HG03442 (cell line): ENCODE data around the gene FTCD.
"Not testable (repeated sequence)": the region's sequence is repeated elsewhere in the genome, so short reads cannot be mapped to it uniquely, and the experiment has no call there.

Source experiments
- ATAC-seq: cut with Tn5 transposase; IDR thresholded peaks from one replicate; pipeline ENCODE4 v1.9.1; 2021; ENCODE audit warnings: mild to moderate bottlenecking, moderate library complexity; ENCODE audit not compliant: unreplicated experiment

The FTCD gene, protein sequence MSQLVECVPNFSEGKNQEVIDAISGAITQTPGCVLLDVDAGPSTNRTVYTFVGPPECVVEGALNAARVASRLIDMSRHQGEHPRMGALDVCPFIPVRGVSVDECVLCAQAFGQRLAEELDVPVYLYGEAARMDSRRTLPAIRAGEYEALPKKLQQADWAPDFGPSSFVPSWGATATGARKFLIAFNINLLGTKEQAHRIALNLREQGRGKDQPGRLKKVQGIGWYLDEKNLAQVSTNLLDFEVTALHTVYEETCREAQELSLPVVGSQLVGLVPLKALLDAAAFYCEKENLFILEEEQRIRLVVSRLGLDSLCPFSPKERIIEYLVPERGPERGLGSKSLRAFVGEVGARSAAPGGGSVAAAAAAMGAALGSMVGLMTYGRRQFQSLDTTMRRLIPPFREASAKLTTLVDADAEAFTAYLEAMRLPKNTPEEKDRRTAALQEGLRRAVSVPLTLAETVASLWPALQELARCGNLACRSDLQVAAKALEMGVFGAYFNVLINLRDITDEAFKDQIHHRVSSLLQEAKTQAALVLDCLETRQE

DNA sequence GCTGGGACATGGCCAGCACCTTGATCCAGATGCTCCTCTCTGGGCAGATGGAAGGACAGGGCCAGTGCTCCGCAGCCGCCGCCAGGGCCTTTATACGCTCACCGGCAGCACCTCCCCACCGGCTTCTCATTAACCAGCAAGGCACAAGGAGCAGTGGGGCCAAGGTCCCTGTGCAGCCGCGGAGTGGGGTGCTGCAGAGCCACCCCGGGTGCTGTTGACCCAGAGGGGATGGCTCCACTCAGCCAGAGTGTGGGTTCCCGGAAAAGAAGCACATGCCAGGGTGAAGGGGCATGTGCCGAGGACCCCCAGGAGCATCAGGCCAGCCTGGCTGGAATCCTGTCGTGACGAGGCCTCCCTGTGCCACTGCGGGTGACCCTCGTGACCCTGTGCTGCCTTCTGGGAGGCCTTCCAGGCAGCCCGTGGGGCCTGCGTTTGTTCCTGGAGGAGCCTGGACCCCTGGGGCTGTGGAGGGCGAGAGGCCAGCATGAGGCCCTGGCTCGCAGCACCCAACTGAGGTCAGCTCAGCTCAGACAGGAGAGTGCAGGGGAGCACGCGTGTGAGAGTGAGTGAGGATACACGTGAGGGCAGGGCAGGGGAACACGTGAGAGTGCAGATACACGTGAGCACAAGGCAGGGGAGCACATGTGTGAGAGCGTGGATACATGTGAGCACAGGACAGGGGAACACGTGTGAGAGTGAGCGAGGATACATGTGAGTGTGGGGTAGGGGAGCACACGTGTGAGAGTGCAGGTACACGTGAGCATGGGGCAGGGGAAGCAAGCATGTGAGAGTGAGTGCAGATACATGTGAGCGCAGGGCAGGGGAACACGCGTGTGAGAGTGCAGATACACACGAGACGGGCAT is at the start of gene FTCD:
Gene FTCD, minus strand, starts transcription at position 66 of the 864 bp plus-strand sequence. Its CDS starts 56 bp downstream, at position 10.
- ATAC-seq = no peak

DNA sequence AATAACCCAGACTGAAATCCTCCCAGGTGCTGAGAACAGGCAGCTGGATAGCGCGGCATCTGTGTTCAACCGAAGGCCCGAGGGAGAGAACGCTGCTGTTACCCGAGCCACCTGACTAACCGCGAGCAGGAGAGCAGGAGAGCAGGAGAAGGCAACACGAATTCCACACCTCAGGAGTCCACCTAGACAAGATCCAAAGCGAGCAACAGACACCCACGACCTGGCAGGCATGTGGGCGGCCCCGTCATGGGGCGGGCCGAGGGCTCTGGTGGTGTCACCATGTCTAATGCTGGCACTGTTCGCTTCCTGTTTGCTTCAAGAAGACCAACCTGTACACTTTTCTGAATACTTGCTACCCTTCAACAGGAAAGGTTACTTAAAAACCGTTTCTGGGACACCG is 49.8 kb upstream of the FTCD start:
- ATAC-seq = no peak

DNA sequence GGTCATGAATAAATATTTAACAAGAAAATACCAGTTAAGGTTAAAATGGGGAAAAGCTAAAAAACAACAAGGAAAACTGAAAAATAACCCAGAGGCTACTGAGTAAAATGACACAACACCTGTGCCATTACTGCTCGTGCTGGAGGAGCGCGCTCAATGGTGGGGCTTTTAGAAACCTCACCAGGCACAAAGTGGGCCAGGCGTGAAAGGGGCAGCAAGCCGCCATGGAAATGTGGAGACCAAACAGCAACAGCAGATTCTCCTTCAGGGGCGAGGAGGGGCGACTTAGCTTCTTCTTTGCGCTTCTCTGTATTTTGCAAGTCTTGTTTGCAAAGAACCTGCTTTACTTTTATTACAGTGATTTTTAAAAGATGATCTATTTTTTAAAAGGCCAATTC is 47.8 kb upstream of the FTCD start:
- ATAC-seq = no peak

DNA sequence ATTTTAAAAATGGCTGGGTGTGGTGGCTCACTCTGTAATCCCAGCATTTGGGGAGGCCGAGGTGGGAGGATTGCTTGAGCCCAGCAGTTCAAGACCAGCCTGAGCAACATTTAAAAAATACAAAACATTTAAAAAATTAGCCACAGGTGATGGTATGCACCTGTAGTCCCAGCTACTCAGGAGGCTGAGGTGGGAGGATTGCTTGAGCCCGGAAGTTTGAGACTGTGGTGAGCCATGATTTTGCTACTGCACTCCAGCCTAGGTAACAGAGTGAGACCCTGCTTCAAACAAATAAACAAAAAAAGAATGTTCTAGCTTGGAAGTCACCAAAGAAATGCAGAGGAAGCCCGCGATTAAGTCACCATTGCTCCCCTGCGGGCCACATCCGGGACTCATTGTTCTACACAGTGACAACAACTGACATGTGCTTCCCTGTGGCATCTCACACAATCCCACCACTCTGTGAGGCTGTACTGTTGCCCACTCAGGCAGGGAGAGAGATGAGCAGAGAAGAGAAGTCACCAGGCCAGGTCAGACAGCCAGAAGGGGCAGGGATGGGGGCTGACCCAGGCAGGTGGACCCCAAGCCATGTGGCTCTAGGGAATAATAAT is 47.3 kb upstream of the FTCD start:
- no peak for ATAC-seq

DNA sequence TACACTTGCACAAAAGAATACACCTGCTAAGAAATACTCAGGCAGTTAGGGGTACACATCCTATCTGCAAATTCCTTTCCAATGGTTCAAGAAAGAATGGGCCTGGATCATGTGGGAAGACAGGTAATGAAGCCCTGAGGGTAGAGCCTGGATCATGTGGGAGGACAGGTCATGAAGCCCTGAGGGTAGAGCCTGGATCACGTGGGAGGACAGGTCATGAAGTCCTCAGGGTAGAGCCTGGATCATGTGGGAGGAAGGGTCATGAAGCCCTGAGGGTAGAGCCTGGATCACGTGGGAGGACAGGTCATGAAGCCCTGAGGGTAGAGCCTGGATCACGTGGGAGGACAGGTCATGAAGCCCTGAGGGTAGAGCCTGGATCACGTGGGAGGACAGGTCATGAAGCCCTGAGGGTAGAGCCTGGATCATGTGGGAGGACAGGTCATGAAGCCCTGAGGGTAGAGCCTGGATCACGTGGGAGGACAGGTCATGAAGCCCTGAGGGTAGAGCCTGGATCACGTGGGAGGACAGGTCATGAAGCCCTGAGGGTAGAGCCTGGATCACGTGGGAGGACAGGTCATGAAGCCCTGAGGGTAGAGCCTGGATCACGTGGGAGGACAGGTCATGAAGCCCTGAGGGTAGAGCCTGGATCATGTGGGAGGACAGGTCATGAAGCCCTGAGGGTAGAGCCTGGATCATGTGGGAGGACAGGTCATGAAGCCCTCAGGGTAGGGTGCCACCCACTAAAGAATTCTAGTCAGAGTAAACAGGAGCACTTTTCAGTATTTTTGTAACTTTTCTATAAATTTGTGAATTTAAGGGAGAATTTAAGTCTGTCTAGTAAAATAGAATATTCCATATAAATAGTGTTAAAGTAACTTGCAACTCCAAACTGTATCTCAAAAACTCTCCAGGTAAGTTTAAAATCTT is 45.8 kb upstream of the FTCD start:
- not testable (repeated sequence) for ATAC-seq

DNA sequence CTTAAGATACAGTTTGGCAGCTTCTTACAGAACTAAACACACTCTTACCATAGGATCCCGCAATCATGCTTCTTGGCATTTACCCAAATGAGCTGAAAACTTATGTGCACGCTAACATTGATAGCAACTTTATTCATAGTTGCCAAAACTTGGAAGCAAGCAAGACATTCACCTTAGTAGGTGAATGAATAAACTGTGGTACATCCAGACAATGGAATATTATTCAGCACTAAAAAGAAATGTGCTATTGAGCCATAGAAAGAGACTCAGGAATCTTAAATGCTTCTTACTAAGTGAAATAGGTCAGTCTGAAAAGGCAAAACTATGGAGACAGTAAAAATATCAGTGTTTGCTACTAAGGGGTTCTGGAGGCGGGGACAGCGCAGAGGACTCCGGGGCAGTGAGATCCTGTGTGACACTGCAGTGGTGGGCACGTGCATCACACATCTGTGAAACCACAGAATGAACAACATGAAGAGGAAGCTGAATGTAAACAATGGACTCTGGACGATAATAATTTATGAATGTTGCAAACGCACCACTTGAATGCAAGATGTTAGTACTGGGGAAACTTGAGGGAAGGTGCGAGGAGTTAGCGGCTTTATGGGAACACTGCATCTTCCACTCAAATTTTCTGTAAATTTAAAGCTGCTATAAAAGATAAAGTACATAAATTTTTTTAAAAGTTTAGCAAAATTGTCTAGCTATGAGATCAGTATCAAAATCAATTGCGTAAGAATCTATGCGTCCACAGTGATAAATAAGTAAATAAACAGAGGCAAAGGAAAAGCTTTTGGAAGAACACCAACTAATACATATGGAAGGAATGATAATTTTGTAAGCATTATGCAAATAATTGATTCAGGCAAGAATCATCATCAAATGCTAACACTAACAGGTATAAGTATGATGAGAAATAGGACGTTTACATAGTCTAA is 44.3 kb upstream of the FTCD start:
- ATAC-seq = no peak

DNA sequence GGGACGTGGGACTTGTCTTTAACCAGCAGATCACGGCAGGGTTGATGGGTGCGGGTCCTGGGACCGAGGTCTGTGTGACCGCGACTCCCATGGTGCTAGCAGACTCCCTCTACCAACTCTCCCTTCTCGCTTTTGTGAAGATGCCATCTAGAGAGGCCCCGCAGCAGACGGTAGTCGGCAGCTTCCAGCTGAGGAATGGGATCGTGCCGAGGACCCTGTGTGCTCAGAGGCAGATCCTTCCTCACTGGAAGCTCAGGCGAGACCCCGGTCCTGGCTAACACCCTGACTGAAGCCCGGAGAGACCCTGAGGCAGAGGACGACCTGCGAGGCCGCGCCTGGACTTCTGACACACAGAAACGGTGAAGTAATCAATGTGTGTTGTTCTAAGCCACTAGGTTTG is 41.4 kb upstream of the FTCD start:
- no peak for ATAC-seq

DNA sequence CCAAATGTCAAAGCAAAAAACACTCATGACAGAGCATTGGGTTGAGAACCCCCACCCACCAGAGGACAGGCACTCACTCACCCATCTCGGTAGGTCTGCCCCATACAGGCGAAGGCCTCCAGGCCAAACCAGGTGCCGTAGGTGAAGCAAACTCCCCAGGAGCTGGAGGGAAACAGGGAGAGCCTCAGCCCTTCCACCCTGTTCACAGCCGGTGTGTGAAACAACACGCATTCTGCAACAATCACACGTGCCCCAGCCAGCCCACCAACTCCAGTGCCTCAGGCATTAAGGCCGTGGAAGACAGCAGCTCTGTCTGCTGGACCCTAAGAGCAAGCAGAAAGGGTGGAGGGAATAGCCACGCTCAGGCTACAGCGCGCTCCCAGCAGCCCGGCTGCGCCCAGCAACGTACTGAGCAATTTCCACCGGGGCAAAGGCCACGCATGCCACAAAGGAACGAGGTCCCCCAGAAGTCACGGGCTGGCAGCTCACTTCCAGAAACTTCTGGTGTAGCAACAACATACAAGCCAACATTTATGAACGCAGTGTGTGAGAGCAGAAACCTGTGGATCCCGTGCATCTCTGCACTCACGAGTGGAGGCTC is 40.3 kb upstream of the FTCD start:
- ATAC-seq = no peak

DNA sequence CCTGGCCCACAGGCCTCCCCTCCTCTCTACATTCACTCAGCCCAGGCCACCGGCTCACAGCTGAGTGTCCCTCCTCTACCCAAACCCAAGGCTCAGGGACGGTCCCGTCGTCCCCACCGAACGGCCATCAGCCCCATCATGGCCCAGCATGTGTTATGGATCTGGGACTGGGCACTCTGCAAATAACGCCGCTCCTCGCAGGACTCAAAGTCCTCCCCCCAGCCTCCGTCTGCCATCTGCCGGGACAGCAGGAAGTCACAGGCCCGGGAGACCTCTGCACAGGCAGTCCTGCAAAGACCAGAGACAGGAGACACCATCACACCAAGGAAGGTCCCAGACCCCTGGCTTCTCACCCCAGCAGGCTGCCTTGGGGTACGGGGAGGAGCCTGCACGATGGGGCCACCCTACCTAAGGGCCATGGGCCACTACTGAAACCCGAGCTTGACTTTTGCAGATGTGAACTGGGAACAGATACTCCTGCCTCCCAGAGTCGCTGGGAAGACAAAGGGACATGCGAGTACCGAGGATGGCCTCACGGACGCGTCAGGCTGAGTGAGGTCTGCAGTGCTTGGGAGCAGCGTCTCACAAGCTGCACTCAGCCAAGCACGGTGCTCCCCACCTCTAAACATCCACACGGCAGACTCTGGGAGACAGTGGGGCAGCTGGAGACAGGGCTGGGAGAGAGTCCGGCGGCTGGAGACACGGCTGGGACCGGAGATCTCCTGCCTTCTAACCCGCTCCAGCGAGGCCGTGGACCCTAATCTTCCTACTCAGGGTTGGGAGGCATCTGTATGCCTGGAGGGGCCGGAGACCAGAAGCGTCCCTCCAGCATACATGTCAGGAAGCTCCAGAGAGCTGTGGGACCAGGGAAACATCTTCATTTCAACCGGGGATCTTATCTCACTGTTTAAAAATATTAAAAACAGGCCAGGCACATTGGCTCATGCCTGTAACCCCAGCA is 39.3 kb upstream of the FTCD start:
- no peak for ATAC-seq

DNA sequence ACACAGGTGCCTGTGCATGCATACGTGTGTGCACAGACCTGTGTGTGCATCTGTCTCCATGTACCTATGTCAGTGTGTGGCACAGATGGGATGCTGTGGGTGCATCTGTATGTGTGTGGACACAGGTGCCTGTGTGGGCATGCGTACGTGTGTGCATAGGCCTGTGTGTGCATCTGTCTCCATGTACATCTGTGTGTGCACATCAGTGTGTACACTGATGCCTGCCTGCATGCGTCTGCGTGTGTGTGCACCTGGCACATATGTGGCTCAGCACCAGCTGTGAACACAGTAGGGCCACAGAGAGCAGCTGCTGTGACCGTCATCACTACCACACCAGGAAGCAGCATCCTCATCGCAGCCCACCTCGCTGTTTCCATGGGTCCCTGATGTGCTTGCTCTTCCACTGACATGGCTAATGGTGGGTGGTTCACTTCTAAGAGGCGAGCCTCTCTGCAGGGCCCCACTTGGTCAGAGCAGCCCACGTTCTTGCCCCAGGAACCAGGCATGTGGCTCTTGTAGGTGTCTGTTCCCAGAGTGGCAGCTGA is 38.5 kb upstream of the FTCD start:
- no peak for ATAC-seq

DNA sequence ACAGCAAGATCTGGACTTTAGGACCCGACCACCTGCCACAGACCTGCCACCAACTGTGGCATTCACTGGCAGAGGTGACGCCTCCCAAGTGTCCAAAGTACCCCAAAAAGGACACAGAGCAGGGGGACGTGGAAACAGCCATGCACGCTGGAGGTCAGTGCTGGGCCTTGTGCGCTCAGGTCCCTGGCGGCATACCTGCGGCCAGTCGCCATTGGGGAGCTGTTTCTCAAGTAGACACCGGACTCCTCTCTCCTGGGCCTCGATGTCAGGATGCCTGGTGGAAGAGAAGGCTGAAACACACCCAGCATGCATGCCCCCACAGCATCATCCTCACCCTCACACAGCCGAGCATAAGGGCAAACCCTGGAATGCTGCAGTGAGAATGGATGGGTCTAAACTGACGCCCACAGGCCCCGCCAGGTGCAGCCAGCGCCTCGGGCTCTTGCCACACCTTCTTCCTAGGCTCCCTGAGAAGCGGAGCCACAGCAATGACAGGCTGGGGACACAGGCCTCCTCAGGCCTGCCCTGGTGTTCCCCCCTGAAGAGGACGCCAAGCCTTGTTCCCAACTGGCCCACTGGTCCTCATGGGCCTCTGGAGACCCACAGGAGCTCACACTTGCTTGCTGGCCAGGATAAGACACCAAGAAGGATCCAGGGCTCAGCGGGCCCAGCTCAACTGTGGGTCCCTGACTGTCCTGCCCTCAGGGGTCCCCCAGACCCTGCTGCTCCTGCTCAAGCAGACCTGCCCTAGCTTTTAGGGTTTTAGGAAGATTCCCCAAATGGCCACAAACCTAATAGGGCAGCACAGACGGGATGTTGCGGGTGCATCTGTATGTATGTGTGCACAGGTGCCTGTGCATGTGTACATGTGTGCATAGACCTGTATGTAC is 36.6 kb upstream of the FTCD start:
- no peak for ATAC-seq

DNA sequence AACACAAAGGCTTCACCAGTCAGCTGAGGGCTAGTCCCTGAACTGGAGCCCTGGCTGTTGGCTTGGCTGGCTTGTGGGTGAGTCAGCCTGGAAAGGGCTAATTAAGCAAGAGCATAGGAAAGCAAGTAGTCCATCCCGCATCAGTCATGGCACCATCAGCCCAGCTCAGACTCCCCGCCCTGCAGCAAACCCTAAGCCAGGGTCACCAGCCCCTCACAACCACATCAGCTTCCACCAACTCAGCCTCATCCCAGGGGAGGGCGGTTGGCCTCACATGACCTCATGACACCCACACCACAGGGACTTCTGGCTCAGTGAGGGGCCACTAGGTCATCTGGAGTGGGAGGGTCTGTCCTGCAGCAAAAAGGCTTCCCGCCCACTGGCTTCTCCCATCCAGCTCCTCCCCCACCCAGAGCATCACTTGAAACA is 35.9 kb upstream of the FTCD start:
- ATAC-seq = no peak

DNA sequence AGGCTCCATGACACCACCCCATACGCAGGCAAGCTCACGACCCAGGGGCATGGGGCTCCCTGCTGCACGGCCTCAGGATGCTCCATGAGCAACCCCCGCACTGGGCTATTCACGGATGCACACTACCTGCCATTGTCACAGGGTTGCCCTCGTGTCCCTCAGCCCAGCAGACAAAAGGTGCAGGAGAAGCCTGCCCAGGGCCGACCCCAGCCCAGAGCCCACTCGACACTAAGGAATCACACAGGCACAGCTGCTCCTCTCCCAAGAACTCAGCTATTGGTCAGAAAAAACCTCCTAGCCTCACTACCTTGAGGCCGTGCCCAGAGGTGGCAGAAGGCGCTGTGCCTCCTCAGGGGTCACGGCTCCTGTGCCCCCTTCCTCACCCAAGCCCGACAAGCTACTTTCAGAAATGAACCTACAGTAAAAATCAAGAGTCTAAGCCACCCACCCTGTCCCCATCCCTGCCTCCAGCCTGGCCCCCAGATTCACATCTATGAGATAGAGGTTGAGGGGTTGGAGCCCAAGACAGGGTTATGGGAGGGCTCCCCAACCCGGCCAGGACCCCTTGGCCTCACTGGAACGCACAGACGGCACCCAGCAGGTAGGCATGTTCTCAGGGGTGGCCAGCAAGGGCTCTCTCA is 35.2 kb upstream of the FTCD start:
- no peak for ATAC-seq

DNA sequence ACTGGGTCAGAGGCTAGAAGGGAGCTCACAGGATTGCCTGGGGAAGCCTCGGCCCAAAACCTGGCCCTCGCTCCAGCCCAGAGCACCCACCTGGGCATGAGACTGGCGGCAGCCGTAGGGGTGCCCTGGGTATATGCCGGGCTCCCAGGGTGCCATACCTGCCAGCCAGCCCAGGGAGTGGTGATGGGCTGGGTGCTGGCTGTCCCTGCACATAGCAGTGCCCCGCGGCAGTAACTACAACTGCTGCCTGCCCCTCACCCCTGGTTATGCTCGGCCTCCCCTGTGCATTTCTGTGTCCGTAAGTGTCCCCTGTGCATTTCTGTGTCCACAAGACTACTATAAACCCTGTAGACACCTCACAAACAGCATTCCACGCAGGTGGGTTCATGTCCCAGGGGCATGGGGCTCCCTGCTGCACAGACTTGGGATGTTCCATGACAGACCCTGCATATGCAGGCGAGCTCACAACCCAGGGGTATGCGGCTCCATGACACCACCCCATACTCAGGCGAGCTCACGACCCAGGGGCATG is 34.6 kb upstream of the FTCD start:
- ATAC-seq = no peak

DNA sequence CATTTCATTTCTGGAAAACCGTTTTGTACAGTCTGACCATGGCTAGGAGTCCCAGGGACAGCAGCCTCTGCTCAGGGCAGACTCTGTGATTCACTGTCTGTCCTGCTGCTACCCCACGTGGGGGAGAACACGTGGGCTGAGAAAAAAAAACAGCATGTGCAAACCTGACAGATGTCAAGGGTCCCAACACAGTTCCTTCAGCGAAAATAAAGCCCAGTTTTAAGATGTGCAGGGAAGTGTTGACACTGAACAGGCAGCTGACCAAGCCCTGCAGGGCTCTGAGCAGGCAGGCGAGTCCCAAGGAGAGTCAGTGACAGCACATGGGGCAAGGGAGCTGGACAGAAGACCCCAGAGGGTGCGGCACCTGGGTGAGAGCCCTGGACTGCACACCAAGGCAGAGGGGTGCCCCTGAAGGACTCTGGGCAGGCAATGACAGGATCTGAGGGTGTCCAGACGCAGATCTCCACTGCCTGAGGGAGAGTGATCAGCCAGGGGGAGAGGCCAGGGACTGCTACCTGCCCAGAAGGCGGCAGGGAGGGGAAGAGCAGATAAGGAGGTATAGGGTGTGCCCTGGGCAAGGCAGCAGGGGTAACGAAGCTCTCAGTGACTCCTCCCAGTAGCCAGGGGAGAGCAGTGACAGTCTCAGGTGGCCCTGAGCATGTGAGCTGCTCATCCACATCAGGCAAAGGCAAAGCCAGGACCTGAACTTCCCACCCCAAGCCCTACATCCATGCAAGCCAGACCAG is 34.0 kb upstream of the FTCD start:
- no peak for ATAC-seq
